Cerebellar nuclear complex (tissue), 1 donor: ENCODE measurements around the gene ASRGL1.

Experiments used
- DNase-seq, 2 experiments: peaks; one replicate each; lab custom pipeline; 2025; lab: John Stamatoyannopoulos, UW

ASRGL1 gene

GRCh38 chr11:62416596-62416995, 79.3 kb downstream of the ASRGL1 start:
- DNase-seq, result no peak

- DNase-seq, result no peak
These were observed 80.9 kb downstream of the ASRGL1 start for GRCh38 chr11:62418136-62418535.

GRCh38 chr11:62418733-62419132, 81.5 kb downstream of the ASRGL1 start, which contains the start of gene SCGB1A1:
Gene SCGB1A1 (plus strand): TSS chr11:62419033. CDS start chr11:62419096, 63 bp downstream.
- no peak for DNase-seq

GRCh38 chr11:62419314-62419929, 82.2 kb downstream of the ASRGL1 start:
- DNase-seq, result no peak

- DNase-seq, result no peak
These were observed 82.7 kb downstream of the ASRGL1 start for GRCh38 chr11:62419943-62420342.

GRCh38 chr11:62420882-62421281, 83.6 kb downstream of the ASRGL1 start:
- no peak for DNase-seq

GRCh38 chr11:62421996-62422395, 84.7 kb downstream of the ASRGL1 start:
- no peak for DNase-seq

- DNase-seq, result no peak
These were observed 85.8 kb downstream of the ASRGL1 start for GRCh38 chr11:62423012-62423411.

- DNase-seq, result no peak
These were observed 90.5 kb downstream of the ASRGL1 start for GRCh38 chr11:62427630-62428233.

GRCh38 chr11:62428871-62429560, 91.8 kb downstream of the ASRGL1 start:
- no peak for DNase-seq

- no peak for DNase-seq
These were observed 93.2 kb downstream of the ASRGL1 start for GRCh38 chr11:62430425-62430824.

- DNase-seq, result no peak
These were observed 94.1 kb downstream of the ASRGL1 start for GRCh38 chr11:62431171-62431901.

GRCh38 chr11:62432695-62433094, 95.4 kb downstream of the ASRGL1 start:
- DNase-seq, result no peak

- DNase-seq, result no peak
These were observed 96.1 kb downstream of the ASRGL1 start for GRCh38 chr11:62433141-62433903.

- no peak for DNase-seq
These were observed 96.6 kb downstream of the ASRGL1 start for GRCh38 chr11:62433904-62434276.

GRCh38 chr11:62435846-62436660, 98.8 kb downstream of the ASRGL1 start:
- no peak for DNase-seq

GRCh38 chr11:62437616-62438015, 100.4 kb downstream of the ASRGL1 start:
- no peak for DNase-seq

GRCh38 chr11:62438641-62439040, 101.4 kb downstream of the ASRGL1 start:
- no peak for DNase-seq

- no peak for DNase-seq
These were observed 102.7 kb downstream of the ASRGL1 start for GRCh38 chr11:62439785-62440602.
